ENCODE measurements around the gene ZDHHC18. TPM values are rescaled to one million over a fixed set of nuclear protein-coding genes. Genes with fewer than 3 reads are reported as not detected.
"Not testable (repeated sequence)": the region's sequence is repeated elsewhere in the genome, so short reads cannot be mapped to it uniquely, and the experiment has no call there.

ZDHHC18 gene
- total RNA-seq, 4 donors from 2014 or later: 9.6 to 31.7 (median 20.8) TPM

DNA sequence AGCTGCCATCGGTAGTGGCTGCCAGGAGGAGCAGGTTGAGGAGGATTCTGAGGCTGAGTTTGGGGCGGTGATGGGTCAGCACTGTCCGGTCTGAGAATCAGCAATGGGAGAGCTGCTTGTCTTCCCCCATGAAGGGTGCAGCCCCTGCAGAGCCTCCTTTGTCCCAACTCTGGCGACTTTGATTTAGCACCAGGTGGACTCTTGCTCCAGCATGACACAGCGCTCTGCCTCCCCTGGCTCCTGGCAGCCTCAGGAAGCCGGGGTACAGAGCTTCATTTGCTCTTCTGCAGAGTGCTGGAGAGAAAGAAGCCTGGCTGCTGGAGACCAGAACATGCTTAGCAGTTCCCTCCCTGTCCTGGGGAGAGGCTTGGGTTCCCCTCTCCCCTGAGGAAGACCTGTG is 13.3 kb downstream of the ZDHHC18 start:
- intact Hi-C loops (cut with DNase I): no loop called here
- WGBS: 71% methylated on average over 3 of the region's 6 CpGs

DNA sequence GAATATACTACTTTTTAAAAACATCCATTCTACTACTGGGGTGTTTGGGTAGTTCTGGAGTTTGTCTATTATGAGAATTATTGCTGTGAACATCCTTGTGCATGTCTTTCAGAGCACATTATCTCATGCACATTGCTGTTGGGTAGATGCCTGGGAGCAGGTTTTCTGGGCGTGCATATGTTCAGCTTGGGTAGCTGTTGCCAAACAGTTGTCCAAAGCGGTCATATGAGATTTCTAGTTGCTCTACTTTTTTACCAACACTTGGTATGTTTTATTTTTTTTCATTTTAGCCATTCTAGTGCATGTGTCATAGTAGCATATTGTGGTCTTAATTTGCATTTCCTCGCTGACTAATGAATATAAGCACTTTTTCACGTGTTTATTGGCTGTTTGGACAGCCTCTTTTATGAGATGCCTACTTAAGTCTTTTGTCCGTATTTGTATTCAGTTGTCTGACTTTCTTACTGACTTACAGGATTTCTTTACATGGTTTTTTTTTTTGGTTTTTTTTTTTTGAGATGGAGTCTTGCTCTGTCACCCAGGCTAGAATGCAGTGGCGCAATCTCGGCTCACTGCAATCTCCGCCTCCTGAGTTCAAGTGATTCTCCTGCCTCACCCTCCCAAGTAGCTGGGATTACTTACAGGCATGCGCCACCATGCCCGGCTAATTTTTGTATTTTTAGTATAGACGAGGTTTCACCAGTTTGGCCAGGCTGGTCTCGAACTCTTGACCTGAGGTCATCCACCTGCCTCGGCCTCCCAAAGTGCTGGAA is 18.1 kb downstream of the ZDHHC18 start:
- intact Hi-C loops (cut with DNase I): no loop called here
- H3K4me1 ChIP-seq: peaks cover 0 to 17% (median 15%) of the 10 kb centered on the region in 4 donors
- no peaks in the 10 kb centered on the region for H3K9me3 ChIP-seq
- H3K36me3 ChIP-seq: peaks cover 20 to 85% (median 76%) of the 10 kb centered on the region in 4 donors
- H3K27me3 ChIP-seq: no peaks in the 10 kb centered on the region
- WGBS: 92% methylated on average over 13 of the region's 13 CpGs
- TF ChIP-seq POLR2AphosphoS5 (IDR thresholded peaks at IDR 0.05): no peak
- TF ChIP-seq EP300 (IDR thresholded peaks at IDR 0.05): no peak
- TF ChIP-seq, protein P1, sequence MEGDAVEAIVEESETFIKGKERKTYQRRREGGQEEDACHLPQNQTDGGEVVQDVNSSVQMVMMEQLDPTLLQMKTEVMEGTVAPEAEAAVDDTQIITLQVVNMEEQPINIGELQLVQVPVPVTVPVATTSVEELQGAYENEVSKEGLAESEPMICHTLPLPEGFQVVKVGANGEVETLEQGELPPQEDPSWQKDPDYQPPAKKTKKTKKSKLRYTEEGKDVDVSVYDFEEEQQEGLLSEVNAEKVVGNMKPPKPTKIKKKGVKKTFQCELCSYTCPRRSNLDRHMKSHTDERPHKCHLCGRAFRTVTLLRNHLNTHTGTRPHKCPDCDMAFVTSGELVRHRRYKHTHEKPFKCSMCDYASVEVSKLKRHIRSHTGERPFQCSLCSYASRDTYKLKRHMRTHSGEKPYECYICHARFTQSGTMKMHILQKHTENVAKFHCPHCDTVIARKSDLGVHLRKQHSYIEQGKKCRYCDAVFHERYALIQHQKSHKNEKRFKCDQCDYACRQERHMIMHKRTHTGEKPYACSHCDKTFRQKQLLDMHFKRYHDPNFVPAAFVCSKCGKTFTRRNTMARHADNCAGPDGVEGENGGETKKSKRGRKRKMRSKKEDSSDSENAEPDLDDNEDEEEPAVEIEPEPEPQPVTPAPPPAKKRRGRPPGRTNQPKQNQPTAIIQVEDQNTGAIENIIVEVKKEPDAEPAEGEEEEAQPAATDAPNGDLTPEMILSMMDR (IDR thresholded peaks at IDR 0.05): no peak
- no peak for TF ChIP-seq POLR2A (IDR thresholded peaks at IDR 0.05; ENCODE audit: low read depth)
- H3K4me3 ChIP-seq: no peak overlapping the region
- DNase-seq (ENCODE audit: extremely low spot score): no peak
- no peak overlapping the region for H3K27ac ChIP-seq (replicated peaks in 1 of 4)

More for the DNA sequence above, 13.3 kb downstream of the ZDHHC18 start:
- Histone ChIP-seq H3K9me3 (no peaks in the 10 kb centered on the region), H3K4me3 (no peak overlapping the region), H3K36me3 (peaks cover 11 to 93% (median 84%) of the 10 kb centered on the region in 4 donors), H3K27ac (replicated peaks in 1 of 4) (no peak overlapping the region), H3K27me3 (no peaks in the 10 kb centered on the region), H3K4me1 (no peaks in the 10 kb centered on the region)
- TF ChIP-seq POLR2A (IDR thresholded peaks at IDR 0.05; ENCODE audit: low read depth) (no peak), POLR2AphosphoS5 (IDR thresholded peaks at IDR 0.05) (no peak), EP300 (IDR thresholded peaks at IDR 0.05) (no peak)
- TF ChIP-seq, protein P1 (IDR thresholded peaks at IDR 0.05): no peak
- no peak for DNase-seq (ENCODE audit: extremely low spot score)

DNA sequence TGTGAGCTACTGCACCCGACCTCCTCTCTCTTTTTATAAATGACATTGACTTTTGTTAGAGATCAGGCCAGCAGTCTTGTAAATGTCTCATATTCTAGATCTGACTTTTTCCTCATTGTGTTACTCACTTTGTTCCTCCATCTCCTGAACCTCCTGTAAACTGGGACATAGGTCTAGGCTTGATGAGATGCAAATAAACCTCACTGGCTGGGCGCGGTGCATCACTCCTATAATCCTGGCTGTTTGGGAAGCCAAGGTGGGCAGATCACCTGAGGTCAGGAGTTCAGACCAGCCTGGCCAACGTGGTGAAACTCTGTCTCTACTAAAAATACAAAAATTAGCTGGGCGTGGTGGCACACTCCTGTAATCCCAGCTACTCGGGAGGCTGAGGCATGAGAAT is 21.3 kb downstream of the ZDHHC18 start:
- H3K36me3 ChIP-seq: peaks cover 41 to 85% (median 77%) of the 10 kb centered on the region in 4 donors
- H3K9me3 ChIP-seq; H3K4me3 ChIP-seq; H3K27me3 ChIP-seq; DNase-seq (ENCODE audit: extremely low spot score); intact Hi-C loops (cut with DNase I): not testable (repeated sequence)
- H3K27ac ChIP-seq (replicated peaks in 1 of 4): peak overlapping the region in 1 of 4 donors; percentile 69
- peaks cover 0 to 23% (median 18%) of the 10 kb centered on the region in 4 donors for H3K4me1 ChIP-seq
- WGBS: 95% methylated on average over 6 of the region's 6 CpGs

DNA sequence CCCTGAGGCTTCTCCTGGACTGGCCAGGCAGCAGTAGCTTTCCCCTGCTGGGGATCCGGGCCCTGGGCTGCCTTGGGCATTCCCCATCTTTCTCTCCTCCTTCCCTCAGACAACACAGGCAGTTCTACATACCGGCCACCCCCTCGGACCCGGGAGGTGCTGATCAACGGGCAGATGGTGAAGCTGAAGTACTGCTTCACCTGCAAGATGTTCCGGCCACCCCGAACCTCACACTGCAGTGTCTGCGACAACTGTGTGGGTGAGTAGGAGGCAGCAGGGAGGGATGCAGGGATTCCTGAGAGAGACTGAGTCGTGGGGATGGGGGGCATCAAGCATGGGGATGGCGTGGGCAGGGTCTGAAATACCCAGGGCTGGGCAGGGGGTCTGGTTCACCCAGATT is 22.0 kb downstream of the ZDHHC18 start:
- Histone ChIP-seq H3K27ac (replicated peaks in 1 of 4) (peak overlapping the region; percentile 42 to 71 (median 64)), H3K36me3 (peaks cover 37 to 83% (median 75%) of the 10 kb centered on the region in 4 donors), H3K27me3 (no peaks in the 10 kb centered on the region), H3K4me1 (peaks cover 2 to 28% (median 21%) of the 10 kb centered on the region in 4 donors), H3K9me3 (no peaks in the 10 kb centered on the region), H3K4me3 (no peak overlapping the region)
- DNase-seq (ENCODE audit: extremely low spot score): no peak
- intact Hi-C loops (cut with DNase I): no loop called here
- 88% methylated on average over 7 of the region's 10 CpGs for WGBS
- TF ChIP-seq POLR2AphosphoS5 (IDR thresholded peaks at IDR 0.05) (no peak), EP300 (IDR thresholded peaks at IDR 0.05) (no peak), POLR2A (IDR thresholded peaks at IDR 0.05; ENCODE audit: low read depth) (no peak)
- TF ChIP-seq, protein P1 (IDR thresholded peaks at IDR 0.05): no peak

DNA sequence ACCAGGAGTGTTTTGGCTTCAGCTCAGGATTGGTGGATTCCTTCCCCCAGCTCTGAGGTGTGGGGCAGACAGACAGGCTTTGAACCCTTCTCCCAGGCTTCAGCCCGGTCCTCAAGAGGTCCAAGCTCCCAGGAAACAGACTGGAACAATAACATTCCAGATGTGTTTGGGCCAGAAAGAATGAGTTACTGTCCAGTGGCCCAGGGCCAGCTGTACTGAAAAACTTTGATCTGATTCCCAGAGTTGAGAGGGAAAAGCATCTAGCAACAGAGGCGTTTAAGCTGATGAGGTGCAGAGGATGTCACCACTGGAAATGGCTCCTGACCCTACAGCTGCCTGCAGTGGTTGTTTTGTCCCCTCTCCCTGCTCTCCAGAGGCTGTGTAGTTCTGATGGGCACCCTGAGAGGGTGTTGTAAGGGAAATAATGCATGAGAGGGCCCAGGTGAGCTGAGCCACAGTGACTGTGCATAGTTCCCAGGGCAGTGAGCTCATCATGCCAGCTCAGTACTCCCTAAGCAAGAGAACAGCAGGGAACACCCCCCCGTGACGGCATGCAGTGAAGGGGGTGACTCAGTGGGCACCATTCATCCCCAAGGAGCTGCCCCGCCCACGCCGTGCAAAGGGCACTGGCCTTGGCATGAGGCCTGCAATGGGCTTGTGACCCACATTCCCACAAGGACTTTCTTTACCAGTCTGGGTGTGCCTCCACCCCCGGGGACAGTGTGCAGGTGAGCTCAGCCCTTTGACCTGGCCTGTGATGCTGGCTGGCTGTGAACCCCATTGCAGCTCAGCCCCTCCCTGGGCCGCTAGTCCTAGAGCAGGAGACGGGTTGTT is 22.7 kb downstream of the ZDHHC18 start:
- Histone ChIP-seq H3K4me1 (peaks cover 2 to 28% (median 22%) of the 10 kb centered on the region in 4 donors), H3K9me3 (no peaks in the 10 kb centered on the region), H3K4me3 (no peak overlapping the region), H3K36me3 (peaks cover 32 to 83% (median 75%) of the 10 kb centered on the region in 4 donors), H3K27ac (replicated peaks in 1 of 4) (peak overlapping the region; percentile 42 to 71 (median 64)), H3K27me3 (no peaks in the 10 kb centered on the region)
- intact Hi-C loops (cut with DNase I): no loop called here
- WGBS: 53% methylated on average over 7 of the region's 10 CpGs
- peak; percentile 34 to 59 for TF ChIP-seq POLR2AphosphoS5 (IDR thresholded peaks at IDR 0.05)
- TF ChIP-seq EP300 (IDR thresholded peaks at IDR 0.05): no peak
- TF ChIP-seq POLR2A (IDR thresholded peaks at IDR 0.05; ENCODE audit: low read depth): no peak
- TF ChIP-seq, protein P1 (IDR thresholded peaks at IDR 0.05): no peak
- no peak for DNase-seq (ENCODE audit: extremely low spot score)
